Measurements from ENCODE around the gene ATG9B.
"Not testable (repeated sequence)": the region's sequence is repeated elsewhere in the genome, so short reads cannot be mapped to it uniquely, and the experiment has no call there.

Gene ATG9B

GRCh38 chr7:151028131-151028947, 4.0 kb upstream of the ATG9B start, which contains the start of gene ABCB8 (continued):
- TF ChIP-seq ZBTB26 (tag by site-specific recombination; optimal IDR thresholded peaks at IDR 0.05) (peak; percentile 47), KLF7 (tag by site-specific recombination; IDR thresholded peaks at IDR 0.05; ENCODE audit: borderline replicate concordance) (peak; percentile 84; the same call in 1 of the 2 replicates), ZNF76 (tag by site-specific recombination; IDR thresholded peaks at IDR 0.05; ENCODE audit: borderline replicate concordance, low read depth) (peak; percentile 98), ZNF391 (tag by site-specific recombination; IDR thresholded peaks at IDR 0.05; ENCODE audit: borderline replicate concordance, low read depth) (0 out of 2 replicates have a peak, but pooled peaks have one; percentile 26), ZNF24 (tag by site-specific recombination; IDR thresholded peaks at IDR 0.05) (0 out of 2 replicates have a peak, but pooled peaks have one; percentile 81), ZNF146 (tag by site-specific recombination; IDR thresholded peaks at IDR 0.05) (no peak), ZBTB44 (tag by site-specific recombination; IDR thresholded peaks at IDR 0.05) (peak; percentile 52), ZNF530 (tag by site-specific recombination; IDR thresholded peaks at IDR 0.05; ENCODE audit: low read depth) (no peak), ZIC2 (tag by site-specific recombination; IDR thresholded peaks at IDR 0.05) (peak; percentile 82), RBAK (tag by site-specific recombination; IDR thresholded peaks at IDR 0.05) (no peak), ZSCAN30 (tag by site-specific recombination; IDR thresholded peaks at IDR 0.05) (peak; percentile 85), ZNF2 (tag by site-specific recombination; IDR thresholded peaks at IDR 0.05) (0 out of 2 replicates have a peak, but pooled peaks have one; percentile 33), ZNF843 (tag by site-specific recombination; IDR thresholded peaks at IDR 0.05) (0 out of 2 replicates have a peak, but pooled peaks have one; percentile 41), ZBTB6 (tag by site-specific recombination; IDR thresholded peaks at IDR 0.05) (peak; percentile 92), ZNF561 (tag by site-specific recombination; IDR thresholded peaks at IDR 0.05; ENCODE audit: borderline replicate concordance) (no peak; the same call in 1 of the 2 replicates)

- not testable (repeated sequence) for H3K9me3 ChIP-seq (ENCODE audit: control insufficient read depth, insufficient read depth, low read depth, low read length); H3K4me1 ChIP-seq (ENCODE audit: control insufficient read depth, insufficient read depth, low read length); H3K27ac ChIP-seq (ENCODE audit: extremely low read depth, low read depth, low read length)
- ChIA-PET POLR2A (interaction anchor here (0.6 to 2.4 kb wide), 19 partner anchors 10 to 199 kb away, joined by 3 to 26 read pairs (median 6); partner anchors contain the start of genes ABCF2, AGAP3, CDK5 and FASTK), CTCF (interaction anchor here (0.6 to 1.5 kb wide), 7 partner anchors 9 to 95 kb away, joined by 3 to 20 read pairs (median 4); no protein-coding TSS in a partner anchor)
- peak overlapping the region; percentile 34 for H3K4me3 ChIP-seq (ENCODE audit: low read depth, low read length)
- TF ChIP-seq ZNF501 (tag by site-specific recombination; IDR thresholded peaks at IDR 0.05): peak; percentile 16; the same call in 1 of the 2 replicates
- peak; percentile 67 for TF ChIP-seq ZFHX2 (tag by site-specific recombination; conservative IDR thresholded peaks at IDR 0.05)
- peak; percentile 39; the same call in 1 of the 2 replicates for TF ChIP-seq ZNF777 (tag by site-specific recombination; IDR thresholded peaks at IDR 0.05; ENCODE audit: borderline replicate concordance)
- peak; percentile 59; the same call in 1 of the 2 replicates for TF ChIP-seq EGR2 (tag by site-specific recombination; IDR thresholded peaks at IDR 0.05; ENCODE audit: low read depth)
- TF ChIP-seq SCRT2 (tag by site-specific recombination; IDR thresholded peaks at IDR 0.05): peak; percentile 64
- TF ChIP-seq ZBTB6 (tag by site-specific recombination; IDR thresholded peaks at IDR 0.05): peak; percentile 11; the same call in 1 of the 2 replicates
- TF ChIP-seq KLF7 (tag by site-specific recombination; IDR thresholded peaks at IDR 0.05; ENCODE audit: borderline replicate concordance): 0 out of 2 replicates have a peak, but pooled peaks have one; percentile 29
- H3K36me3 ChIP-seq (ENCODE audit: control insufficient read depth in 2 of 2, insufficient read depth in 1 of 2, low read length in 2 of 2): peaks cover 0 to 13% of the 10 kb centered on the region in 2 experiments; a peak in 1 of 3 replicates
Observed at GRCh38 chr7:151027728-151028130, 3.4 kb upstream of the ATG9B start.

Data from HEK293 (cell line).